HG03439 (cell line): ENCODE results near the gene KDM5B.
"Not testable (repeated sequence)": the region's sequence is repeated elsewhere in the genome, so short reads cannot be mapped to it uniquely, and the experiment has no call there.

Source experiments
- ATAC-seq: cut with Tn5 transposase; IDR thresholded peaks from one replicate; pipeline ENCODE4 v1.9.1; 2021; ENCODE audit warnings: mild to moderate bottlenecking, moderate library complexity; ENCODE audit not compliant: unreplicated experiment

KDM5B gene

DNA sequence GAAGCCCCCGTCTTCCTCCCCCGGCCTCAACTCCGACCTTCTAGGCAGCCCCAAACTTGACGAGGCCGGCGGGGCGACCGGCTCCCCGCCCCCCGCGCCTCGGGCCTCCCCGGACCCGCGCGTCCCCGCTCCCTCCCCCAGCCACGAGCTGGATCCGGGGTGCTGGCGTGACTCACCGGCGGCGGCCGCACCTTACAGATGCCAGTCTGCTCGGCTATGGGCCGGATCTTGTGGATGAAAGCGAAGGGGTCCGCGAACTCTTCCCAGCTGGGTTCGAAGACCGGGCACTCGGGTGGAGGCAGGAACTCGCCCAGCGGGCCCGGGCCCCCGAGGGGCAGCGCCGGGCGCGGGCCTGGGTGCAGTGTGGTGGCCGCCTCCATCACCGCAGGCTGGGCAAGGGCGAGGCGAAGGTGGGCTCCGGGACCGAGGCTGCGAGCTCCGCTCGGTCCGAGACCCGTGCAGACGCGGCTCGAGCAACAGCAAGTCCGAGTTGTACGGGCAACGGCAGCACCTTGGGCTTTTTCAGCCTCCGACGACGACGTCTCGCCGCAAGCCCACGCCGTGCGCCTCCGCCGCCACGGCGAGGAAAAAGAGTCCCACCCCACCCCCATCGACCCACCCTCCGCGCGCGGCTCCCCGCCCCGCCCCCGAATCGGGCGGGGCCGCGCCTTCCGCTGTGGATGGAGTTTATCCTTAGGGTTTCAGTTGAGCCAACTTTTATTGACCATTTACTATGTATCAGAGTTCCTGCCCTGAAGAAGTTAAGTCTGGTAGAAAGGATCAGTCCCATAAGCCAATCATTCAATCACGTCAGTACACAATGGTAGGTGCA, at the start of gene KDM5B:
KDM5B (minus strand) TSS at position 496 of the 832 bp plus-strand sequence; CDS start at position 380, 116 bp downstream.
- no peak for ATAC-seq

DNA sequence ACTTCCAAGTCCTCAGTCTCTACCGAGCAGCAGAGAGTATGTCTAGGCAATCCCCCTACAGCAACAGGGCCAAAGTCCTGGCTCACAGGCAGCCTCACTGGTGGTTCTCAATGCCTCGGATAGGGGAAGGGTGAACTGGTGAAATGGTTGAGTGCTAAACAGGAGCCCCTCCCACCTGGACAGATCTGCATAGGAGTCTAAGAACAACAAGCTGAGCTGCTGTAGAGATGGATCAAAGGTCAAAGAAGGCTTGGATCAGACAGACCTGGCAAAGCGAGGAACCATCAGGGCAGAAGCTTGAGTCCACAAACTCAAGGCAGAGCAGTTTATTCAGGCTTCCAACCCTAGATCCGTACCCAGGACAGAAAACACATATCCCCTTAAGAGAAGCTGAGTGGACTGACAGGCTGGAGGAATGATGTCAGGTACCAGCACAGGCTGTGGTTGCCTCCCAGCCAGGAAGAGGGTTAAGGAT, 49.0 kb upstream of the KDM5B start:
- no peak for ATAC-seq

DNA sequence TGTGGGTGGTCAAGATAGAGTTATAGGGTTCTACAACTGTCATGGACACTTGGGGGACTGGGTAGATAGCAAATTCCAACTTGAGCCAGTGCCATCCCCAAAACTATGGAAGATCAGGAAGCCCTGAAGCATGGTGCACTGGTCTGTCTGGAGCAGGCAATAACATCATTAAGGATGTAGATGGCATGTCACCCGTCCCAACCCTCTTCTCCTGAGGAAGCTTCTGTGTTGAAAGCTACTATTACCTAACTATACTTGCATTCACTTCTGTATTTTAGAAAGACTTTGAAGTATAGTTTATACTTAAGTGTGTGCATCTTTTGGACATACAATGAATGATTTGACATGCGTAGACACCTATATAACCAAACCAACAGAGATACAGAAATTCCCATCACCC, 47.8 kb upstream of the KDM5B start:
- no peak for ATAC-seq

DNA sequence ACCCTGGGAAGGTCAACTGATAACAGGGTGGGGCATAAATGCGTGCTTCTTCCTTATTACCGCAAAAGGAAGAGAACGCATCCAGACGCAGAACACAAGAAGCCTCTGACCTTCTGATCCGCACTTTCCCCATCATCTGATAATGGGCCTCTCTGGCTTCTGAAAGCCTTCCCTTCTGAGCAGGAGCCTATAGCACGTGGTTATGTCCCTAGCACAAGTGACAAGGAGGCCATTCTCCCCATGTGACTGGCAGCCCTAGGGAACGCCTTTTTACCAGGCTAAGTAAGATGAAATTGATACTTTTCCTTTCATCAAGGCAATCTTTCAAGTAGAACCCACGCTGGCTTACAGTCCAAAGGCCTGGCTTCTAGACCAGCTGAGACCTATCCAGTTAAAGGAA, 46.6 kb upstream of the KDM5B start:
- ATAC-seq: no peak

DNA sequence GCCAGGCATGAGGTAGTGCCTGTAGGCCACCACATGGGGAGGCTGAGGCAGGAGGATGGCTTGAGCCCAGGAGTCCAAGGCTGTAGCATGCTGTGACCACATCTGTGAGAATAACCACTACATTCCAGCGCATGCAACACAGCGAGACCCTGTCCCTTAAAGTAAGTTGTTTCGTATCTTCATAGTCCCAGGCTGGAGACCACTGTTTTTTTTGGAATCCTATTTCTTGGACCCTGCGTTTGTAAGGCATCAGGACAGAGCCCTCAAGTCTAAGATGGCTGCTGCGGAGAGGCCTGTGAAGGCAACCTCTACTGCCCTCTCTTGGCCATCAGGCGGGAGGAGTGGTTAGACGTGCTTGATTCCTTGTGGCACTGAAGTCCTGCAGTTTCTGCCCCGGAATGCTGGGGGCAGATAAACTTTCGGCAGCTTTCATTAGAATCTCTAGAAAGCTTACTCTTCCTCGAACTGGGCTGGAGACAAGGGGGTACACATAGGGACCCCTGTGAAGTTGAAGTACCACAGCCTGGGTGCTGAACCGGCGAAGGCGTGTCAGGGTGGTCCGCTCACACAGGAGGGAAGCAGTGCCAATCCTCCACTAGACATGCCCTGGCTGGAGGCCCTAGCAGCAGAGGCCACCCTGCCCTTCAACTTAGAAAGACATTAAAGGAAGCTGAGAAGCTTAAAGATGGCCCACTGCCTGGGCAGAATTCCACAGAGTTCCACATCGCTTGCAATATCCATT, 44.1 kb upstream of the KDM5B start:
- ATAC-seq: no peak

DNA sequence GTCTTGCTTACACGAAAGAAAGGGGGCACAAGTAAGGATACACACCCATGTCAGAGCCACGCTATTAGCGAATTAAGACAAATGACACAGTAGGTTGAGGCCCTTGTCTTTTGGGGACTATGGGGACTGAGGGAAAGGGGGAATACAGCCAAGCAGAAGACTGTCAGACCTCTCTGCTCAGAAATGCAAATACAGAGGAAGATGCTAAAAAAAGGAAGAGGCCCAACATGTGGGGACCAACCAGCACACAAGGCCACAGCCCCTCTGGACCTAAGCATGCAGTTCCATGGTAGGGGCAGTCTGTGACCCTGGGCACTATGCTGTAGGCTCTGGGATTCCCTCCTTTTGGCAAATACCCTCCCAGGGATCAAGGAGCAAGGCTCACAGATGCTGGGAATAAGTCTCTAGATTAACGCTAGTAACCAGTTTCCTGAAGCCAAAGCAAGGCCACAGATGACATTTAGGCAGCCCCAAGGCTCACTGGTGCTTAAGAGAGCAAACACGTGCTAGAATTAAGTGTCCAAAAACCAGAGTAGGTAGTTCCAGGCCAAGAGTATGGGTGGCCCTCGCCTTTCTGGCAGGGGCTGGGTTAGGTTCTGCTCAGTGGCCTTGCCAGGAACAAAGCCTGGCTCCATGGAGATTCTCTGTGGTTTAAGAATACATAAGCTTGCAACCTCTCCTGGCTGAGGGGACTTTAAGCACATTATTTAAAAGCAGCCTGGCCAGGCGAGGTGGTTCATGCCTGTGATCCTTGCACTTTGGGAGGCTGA, 42.6 kb upstream of the KDM5B start:
- ATAC-seq: no peak

DNA sequence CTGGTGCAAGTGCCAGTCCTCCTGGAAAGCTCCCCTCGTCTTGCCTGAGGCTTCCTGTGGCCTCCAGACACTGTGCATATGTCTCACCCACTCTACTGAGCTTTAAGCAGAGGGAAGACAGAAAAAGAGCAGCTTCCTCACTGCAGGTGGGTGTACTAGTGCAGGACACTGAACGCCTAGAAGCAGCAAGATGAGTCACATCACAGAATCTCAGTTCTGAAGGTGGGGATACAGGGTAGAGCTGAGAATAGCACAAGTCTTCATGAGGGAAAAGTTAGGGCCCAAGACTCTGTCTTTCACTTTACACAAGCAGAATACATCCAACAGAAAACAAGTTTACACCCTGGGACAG, 39.9 kb upstream of the KDM5B start:
- peak; percentile 58 for ATAC-seq

DNA sequence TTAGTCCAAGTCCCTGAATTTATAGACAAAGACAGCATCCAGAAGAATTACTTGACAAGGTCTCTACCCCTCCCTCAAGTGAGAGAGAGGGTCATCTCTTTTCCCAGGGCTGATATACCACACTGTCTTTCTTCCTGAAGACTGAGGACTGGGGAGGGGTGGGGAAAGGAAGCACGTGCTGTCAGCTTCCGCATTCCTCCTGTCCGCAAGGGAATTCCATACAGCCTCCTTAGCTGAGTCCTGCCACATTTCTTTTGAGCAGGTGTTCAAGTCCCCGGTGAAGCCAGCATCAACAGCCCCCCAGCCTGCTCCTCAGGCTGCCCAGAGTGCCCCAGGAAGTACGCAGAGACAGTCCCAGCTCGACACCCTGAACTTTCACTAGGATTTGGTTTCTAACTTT, 36.7 kb upstream of the KDM5B start:
- ATAC-seq: no peak

DNA sequence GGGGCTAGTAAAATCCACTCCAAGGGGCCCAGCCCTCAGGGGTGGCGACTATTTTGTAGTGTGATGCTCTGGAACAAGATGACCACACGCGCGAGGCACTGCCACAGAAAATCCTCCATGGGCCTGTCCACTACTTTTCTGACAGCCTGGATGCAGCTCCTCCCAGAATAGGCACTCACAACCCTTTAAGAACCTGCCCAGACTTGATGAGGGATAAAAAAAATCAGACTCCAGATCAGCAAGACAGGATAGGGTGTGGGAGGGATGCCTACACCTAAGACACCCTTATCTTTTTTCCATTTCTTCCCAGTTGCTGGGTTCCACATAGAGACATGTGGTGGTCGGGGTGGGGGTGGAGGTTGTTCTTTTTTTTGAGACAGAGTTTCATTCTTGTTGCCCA, 36.0 kb upstream of the KDM5B start:
- no peak for ATAC-seq

DNA sequence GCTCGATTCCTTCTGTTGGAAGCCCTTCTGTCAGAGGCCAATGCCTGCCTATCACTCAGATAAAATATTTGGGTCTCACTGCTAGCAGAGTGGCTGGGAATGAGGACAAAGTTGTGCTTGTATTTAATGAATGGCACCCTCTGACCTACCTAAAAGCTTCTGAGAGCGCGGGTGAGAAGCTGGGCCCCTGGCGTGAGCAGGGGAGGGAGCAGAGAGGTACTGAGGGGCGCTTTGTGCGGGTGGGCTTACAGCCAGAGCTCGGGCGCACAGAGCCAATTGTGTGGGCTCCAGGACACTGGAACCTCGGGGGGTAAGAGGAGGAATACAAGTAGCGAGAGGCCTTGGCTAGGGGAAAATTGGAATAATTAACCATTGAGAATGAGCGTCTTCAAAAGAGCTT, 34.9 kb upstream of the KDM5B start:
- no peak for ATAC-seq

DNA sequence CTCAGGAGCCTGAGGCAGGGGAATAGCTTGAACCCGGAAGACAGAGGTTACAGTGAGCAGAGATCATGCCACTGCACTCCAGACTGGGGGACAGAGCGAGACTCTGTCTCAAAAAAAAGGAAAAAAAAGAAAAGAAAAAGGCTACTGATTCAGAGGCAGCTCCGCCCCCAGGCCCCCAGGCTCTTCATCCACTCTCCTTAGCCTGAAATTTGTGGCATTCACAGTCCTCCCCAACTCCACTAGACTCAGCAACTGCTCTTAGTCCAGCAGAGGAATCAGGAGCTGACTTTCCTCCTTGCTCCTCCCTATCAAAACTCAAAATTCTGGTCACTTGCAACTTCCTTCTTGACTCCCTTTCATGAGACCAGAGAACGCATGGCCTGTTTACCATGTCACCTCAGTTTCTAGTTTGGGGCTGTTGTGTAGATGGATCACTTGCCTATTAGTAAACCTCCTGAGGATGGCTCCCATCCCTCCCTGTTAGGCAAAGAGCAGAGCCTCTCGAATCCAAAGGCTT, 29.6 kb upstream of the KDM5B start:
- no peak for ATAC-seq

DNA sequence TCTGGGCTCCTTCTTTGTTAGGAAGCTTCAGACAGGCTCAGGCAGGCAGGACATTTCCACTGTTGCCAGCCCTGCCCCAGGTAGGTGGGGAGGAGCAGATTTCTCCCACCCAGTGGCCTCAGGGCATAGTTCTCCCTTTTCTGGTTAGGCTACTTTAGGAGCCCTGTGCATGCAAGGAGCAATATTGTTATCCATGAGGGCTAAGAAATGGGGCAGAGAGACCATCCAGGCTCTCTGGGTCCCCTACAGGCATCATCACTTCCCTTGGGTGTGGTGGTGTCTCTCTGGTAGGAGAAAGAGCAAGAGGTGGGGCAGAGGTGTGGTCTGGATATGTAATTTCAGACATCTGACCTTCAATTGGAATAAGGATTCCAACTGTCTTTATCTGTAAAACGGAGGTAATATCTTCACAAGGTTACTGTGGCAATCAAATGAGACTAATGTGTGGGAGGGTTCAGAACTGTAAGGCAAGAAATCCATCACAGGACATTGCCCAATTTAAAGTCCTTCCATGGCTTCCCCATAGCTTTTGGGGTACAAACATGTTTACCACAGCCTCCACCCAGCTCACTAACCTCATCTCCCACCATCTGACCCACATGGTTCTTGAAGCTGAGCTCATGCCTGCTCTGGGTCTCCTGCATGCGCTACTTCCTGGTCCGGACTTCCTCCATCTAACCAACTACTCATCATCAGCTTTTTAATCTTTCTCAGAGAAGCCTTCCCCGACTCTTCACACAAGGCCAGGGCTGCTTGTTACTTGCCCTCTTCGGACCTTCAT, 28.6 kb upstream of the KDM5B start:
- no peak for ATAC-seq

DNA sequence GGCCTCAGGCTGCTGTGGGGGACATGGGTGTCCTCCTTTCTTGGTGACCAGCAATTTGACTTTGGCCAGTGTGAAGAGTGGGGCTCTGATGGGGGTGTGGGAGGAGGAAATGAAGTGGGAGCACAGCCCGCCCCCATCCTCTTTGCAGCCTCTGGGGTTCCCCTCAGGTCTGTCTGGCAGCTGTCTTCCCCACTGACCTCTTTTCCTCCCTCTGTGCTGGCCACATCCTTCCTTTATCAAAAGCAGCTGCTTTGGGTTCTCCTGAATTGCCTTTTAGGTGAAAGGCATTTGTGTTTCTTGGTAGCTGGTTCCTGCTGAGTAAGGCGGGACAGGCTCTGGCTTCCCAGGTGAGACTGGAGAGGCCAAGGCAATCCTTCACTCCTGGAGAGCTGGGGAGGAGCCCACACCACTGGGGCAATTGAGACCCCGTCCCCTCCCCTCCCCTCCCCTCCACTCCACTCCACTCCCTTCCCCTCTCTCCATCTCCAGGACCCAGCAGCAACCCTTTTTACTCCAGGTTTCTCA, 27.4 kb upstream of the KDM5B start:
- no peak for ATAC-seq

DNA sequence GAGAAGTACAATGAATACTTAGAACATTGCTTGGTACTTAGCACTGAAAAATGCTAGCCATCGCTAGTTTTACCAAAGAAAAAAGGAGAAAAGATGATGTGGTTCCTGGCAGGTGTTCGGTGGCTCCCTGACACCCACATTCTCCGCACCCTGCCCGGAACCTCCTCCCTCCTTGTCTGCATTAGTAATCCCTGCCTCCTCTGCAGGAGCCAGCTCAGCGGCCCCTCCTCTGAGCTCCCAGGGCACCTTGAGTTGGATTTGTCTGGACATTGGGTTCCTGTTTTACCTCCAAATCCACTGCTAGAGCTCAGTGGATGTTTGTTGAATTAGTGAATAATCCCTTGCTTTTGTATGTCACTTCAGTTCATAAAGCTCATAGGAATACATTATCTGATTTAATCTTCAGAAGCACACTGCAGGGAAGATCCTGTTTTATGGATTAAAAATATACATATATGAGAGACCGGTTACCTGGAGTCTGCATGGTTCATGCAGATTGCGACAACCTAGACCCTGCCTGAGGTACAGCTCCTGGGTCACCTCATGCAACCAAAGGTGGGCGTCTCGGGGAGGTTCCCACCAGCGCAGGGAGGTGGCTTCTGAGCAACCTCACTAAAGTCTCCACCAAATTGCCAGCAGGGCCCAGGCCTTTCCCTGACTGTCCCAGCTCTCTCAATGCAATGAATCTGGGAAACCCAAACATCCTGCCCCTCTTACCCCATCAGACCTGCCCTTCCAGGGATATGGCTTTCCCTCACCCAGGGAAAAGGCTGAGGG, 26.7 kb upstream of the KDM5B start:
- ATAC-seq: no peak

DNA sequence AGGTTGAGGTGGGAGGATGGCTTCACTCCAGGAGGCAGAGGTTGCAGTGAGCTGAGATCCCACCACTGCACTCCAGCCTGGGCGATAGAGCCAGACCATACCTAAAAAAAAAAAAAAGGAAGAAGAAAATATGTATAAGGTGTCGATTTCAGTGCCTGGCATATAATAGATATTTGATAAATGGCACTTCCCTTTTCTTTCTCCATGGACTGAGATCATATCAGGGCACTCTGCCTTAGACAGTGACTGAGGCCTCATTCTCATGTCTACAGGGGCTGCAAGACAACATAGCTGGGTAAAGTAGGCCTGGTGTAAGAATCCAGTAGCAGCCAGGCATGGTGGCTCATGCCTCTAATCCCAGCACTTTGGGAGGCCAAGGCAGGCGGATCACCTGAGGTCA, 23.7 kb upstream of the KDM5B start:
- ATAC-seq: no peak

DNA sequence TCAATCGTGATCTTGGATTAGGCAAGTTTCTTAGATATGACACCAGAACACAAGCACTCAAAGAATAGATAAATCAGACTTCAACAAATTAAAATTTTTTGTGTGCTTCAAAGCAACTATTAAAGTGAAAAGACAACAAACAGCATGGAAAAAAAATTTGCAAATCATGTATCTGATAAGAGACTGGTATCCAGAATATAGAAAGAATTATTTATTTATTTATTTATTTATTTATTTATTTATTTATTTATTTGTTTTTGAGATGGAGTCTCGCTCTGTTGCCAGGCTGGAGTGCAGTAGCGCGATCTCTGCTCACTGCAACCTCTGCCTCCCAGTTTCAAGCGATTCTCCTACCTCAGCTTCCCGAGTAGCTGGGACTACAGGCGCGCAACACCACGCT, 21.0 kb upstream of the KDM5B start:
- ATAC-seq: not testable (repeated sequence)

DNA sequence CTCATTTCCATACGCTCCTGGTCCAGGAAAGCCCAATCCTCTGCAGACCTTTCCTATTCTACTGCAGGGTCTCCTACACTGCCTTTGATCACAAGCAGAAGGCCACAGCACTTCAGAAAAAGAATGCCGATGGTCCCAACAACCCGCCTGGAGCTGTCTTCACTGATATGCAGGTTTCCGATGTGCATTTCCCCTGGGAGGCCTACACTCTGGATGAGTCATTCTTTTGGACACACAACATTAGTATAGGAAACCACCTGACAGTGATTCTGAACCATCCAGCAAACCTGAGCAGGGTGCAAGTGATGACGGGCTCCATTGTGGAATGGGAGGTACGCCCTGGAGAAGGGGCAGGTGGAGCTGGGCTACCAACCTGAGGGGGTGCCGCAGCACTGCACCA, 17.5 kb upstream of the KDM5B start:
- no peak for ATAC-seq

DNA sequence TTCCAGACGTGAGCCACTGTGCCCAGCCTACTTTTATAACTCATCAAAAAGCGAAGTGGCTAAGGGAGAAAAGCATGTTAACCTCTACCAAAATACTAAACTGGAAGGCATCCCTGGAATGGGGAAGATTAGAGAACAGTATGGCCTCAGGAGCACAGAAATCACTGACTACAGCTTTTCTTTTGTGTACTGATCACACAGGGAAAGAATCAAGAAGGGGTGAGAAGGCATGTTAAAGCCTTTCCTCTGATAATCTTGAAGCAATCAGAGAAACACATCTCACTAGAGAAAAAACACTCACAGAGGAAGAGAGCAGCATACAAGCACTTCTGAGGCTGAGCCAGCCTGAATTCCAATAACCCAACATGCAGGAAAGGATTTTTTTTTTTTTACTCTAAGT, 13.2 kb upstream of the KDM5B start:
- no peak for ATAC-seq

DNA sequence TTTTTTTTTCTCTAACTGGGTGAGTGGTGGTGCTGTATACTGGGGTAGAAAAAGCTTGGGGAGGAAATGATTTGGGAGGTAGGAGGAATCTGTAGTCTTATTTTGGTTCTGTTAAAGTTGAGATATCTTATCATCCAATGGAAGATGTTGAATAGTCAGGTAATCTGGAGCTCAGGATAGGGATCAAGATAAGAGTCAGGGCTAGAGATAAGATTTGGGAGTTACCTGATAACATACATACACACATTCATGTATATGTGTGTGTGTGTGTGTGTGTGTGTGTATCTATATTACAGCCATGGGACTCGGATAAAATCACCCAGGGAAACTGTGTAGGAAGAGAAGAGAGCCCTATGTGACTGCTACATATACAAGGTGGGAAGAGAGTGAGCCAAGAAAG, 10.6 kb upstream of the KDM5B start:
- no peak for ATAC-seq

DNA sequence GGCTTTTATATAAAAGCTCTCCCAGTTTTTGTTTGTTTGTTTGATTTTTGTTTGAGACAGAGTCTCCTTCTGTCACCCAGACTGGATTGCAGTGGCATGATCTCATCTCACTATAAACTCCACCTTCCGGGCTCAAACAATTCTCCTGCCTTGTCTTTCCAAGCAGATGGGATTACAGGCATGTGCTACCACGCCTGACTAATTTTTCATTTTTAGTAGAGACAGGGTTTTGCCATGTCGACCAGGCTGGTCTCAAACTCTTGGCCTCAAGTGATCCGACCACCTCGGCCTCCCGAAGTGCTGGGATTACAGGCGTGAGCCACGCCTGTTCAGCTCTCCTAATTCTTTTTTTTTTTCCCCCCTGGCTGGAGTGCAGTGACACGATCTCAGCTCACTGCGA, 6.9 kb upstream of the KDM5B start:
- ATAC-seq: no peak
